PC-3 (cell line): Measurements from ENCODE around the gene PRICKLE3.

Experiments
- CTCF ChIP-seq: fragments of 300-600 bp; sonication (generic); conservative IDR thresholded peaks from 2 replicates; pipeline ENCODE4 v1.5.1; 2017; ENCODE audit warnings: antibody characterized with exemption, low read depth, mild to moderate bottlenecking, low read length
- EZH2phosphoT487 ChIP-seq: fragments of 300-600 bp; sonication (generic); IDR thresholded peaks from 2 replicates; pipeline ENCODE4 v1.6.1; 2018; ENCODE audit warnings: mild to moderate bottlenecking, antibody characterized with exemption, low read length, borderline replicate concordance

- no peak for TF ChIP-seq CTCF
- no peak for TF ChIP-seq EZH2phosphoT487
Observed at GRCh38 chrX:49231333-49232000, 45.3 kb upstream of the PRICKLE3 start.
